ENCODE data around the gene TRPM4.

- no peak for TF ChIP-seq CTCF (IDR thresholded peaks at IDR 0.05 in 8 of 11, conservative IDR thresholded peaks at IDR 0.05 in 3 of 11)
- no peak for TF ChIP-seq POLR2AphosphoS5 (IDR thresholded peaks at IDR 0.05)
- no peak for TF ChIP-seq POLR2A (IDR thresholded peaks at IDR 0.05)
Measured at GRCh38 chr19:49249933-49250332, 92.3 kb downstream of the TRPM4 start.
